HL-60/S4 (cell line): ENCODE results near the gene SPATA6L.

Experiments
- in situ Hi-C: fragments of 300-500 bp; cut with MboI; formaldehyde crosslinking; loops from 2 replicates; pipeline ENCODE4 v1.14.3; 2022; ENCODE audit warnings: low sequenced_read_pairs

SPATA6L gene, protein sequence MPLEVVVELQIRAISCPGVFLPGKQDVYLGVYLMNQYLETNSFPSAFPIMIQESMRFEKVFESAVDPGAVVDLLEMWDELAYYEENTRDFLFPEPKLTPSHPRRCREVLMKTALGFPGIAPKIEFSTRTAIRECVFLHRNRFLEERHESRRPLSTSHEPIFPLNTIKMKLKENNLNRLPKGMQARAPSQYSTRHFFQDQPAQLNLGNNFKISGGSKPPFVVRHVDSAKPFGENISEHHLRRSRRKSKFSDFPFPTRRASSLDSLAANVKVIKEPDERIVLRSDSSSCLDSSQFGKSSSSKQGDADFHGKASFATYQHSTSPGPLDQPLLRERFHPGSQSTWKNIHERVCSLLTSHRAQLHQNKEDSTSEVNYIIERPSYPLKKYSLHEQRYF

DNA sequence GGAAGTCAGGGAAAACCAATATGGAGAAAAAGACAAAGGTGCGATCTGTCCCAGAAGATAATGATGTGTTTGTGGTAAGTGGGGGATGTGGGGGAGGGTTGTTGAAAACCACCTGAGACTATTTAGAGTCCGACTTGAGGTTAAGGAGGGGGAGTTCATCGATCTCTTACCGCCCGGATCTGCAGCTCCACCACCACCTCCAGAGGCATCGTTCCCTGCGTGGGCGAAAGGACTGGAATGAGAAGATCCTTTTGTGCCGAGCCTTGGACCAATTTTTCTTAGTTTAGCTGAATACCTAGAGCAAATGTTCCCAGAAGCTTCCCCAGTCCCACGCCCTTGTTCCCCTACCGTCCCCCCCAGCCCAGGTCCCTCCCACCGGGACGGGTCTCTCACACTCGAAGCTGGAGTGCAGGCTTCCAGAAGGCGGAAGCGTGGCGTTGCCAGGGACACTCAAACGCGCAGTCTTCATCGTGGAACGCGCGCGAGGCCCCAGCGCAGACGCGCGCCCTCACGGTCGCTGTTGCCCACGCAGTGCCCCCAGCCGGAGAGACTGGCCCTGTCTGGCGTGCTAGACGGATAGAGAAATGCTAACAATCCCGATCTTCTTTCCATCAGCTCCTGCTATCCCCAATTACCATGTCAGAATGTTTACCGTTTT lies at the start of gene SPATA6L:
TSS of gene SPATA6L (minus strand) at position 439 of the 658 bp plus-strand sequence. CDS start at position 209, 230 bp downstream.
- in situ Hi-C loops: no loop called here

DNA sequence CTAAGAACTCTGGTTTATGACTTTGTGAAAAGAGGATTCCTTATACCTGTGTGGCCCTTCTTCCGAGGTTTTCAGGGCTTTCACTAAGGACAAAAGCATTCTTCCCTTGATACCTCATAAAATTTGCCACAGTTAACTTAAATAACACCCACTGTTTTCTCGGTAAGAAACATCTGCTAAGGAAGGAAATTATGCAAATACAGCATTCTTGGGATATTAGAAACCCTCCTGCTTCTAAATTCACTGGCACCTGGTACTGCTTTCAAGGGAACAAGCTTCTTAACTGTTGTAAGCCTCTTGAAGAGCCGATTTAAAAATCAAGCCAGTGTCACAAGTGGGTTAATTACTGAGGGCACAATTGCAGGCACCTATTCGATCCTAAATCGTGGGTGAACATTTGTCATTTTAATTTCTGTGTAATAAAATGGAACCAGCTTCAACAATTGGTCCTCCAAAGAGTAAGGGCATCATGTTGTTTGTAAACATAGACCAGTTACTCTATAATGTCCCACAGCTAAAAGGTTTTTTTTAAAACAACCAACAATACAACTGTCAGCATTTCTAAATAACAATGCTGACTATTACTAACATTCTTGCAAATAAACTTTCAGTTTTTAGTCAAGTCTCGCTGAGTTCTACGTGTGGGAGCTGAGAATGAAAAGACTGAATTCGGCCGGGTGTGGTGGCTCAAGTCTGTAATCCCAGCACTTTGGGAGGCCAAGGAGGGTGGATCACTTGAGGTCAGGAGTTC lies 48.2 kb upstream of the SPATA6L start:
- in situ Hi-C loops: no loop called here

DNA sequence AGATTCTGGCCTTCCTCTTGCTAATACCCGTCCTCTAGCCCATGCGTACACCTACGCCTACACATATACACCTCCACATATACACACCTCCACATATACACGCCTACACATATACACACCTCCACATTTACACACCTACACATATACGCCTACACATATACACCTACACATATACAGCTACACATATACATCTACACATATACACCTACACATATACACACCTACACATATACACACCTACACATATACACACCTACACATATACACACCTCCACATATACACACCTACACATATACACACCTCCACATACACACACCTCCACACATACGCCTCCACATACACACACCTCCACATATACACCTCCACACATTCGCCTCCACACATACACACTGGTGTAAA lies 47.6 kb upstream of the SPATA6L start:
- in situ Hi-C loops: no loop called here

DNA sequence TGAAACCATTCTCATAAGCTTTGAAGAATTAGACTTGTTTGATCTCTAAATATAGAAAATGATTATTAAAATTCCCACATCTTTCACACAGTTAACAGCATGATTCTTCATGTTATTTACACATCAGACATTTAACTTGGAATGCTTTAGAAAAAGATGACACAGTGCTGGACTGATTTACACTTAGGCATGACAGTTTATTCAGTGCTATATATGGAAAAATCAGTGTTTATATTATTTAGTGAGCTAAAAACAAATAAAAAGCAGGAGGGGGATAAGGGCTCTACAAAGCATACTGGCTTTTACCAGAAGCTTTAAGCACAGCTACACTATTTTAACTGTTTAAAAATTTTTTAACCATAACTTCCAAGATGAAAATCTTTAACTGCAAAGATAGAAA lies 43.1 kb upstream of the SPATA6L start:
- in situ Hi-C loops: no loop called here

DNA sequence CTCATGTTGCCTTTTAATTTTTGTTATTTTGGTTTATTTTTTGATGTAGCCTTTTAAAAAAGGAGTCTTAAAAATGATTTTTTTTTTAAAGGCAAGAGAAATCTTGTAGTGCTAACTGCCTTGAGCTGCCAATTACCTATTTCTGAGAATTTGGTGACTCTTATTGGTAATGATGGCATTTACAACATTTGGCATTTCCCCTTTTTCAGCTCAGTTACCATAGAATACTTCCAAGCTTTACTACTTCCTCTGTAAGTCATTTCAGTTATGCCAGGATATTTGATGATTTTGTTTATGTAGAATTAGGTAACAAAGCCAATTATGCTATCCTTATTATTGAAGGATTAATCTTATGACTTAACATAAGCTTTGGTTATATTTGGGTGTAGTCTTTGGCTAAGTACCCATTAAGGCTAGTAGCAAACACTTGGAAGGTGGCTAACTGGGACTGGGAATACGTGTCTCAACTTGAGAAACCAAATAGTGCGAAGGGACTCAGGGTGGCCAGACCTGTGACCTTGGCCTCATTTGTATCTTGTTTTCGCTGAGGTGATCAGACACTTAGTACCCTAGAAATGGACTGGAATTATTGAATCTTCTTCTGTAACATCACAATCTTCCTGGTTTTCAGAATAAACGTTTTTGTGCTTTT lies 40.8 kb upstream of the SPATA6L start:
- in situ Hi-C loops: no loop called here

DNA sequence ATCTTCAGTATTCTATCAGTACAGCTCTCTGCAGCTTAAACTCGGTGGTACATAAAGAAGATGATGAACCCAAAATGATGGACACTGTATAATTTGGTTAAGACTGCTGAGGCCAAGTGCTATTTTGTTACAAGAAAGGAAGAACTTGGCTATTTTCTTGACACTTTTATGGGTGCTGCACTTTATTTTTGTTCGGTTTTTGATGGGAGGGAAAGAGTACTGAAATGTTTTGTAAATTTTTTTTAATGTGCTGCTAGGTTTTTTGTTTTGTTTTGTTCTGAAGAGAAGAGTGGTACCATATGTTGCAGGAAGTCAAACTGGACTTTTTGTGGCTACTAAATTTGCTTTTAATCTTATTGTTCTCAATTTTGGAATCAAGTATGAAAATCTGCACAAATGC lies 39.7 kb upstream of the SPATA6L start:
- in situ Hi-C loops: no loop called here

DNA sequence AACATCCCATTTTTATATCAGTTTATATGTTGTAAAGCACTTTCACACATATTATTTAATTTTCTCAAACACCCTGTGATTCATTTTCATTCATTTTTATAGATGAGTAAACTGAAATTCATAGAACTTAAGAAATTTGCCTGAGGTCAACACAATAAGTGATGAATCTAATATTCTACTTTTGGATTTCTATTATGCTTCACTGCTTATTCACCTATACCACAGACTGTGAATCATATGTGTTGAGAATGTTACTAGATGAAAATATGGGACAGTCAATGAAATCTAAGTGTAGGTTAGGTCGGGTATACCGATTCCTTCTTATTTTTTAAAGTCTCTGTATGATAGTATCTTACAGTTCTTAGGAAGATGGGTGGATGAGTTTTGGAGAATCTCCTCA lies 37.8 kb upstream of the SPATA6L start:
- in situ Hi-C loops: no loop called here

DNA sequence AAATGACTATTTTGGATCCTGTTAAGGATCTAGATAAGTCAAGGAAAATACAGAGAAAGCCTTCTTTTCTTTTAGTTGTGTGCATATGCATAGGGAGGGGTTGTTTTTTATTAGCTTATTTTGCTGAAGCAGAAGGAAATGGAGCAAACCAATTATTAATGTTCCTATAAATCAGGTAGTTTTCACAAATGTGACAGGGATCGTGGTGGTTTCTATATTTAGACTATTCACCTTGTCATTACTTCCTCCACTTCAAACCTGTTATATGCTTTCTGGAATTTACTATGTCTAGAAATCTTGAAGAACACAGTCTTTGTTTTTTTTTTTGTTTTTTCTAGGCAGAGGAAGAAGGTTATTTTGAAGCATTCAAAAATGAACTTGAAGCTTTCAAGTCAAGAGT lies 35.2 kb upstream of the SPATA6L start:
- in situ Hi-C loops: no loop called here

DNA sequence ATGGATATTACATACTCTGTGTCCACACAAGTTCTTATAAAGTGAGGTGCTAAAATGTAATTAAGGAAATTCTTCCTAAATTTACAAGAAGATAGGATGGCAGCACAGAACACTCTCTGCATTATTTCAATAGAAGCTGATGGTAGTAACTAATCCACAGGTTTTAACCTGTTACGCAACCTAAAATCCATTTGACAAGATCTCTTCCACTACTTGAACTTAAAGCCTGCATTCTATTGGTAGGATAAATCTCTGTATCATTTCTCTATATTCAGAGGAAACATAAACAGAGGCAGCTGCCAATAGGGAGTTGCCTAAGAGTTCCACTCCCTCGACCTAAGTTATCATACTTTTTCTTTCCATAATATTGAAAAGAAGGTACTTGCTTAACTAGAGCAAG lies 34.7 kb upstream of the SPATA6L start:
- in situ Hi-C loops: no loop called here

DNA sequence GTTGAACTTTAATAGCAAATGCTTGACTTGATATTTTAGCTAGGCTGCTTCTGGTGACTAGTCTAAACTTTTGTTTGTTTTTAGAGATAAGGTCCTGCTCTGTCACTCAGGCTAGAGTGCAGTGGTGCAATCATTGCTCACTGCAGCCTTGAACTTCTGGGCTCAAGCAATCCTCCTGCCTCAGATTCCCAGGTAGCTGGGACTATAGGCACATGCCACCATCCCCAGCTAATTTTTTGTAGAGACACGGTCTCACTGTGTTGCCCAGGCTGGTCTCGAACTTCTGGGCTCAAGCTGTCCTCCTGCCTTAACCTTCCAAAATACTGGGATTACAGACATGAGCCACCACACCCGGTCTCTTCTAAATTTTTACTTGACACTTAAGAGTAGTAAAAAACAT lies 33.8 kb upstream of the SPATA6L start:
- in situ Hi-C loops: no loop called here

DNA sequence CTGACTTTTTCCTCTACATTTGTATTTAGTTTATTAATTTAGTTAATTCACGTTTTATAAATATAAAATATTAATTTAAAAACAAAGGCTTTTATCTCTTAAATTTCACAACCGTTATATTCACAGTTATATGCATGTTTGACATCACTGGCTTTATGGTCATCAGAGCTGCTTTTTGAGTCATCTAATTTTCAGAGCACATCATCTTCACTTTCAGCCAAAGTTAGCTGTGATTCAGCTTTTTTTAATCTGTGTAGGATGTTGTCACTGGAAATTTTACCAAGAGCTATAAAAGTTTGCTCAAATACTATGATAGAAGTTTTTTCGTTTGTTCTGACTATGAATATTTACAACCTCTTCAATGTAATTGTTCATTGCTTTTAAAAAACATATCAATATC lies 25.5 kb upstream of the SPATA6L start:
- in situ Hi-C loops: no loop called here

DNA sequence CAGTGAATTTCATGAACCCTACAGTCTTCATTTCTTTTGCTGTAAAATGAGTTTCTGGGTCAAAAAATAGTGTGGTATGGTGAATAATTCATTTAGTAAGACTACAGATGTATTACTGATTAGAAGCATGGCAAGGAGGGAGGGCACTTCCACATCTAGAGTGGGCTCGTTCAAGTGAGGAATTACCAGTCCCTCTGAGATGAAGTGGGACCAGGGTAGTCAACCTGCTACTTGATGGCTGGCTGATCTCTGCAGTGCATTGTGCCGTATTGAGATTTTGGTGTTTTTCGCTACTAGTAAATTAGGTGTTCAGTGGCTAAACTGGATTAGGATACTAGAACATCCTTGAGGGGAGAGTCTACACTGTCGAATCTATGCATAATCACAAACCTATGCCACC lies 23.9 kb upstream of the SPATA6L start:
- in situ Hi-C loops: no loop called here

DNA sequence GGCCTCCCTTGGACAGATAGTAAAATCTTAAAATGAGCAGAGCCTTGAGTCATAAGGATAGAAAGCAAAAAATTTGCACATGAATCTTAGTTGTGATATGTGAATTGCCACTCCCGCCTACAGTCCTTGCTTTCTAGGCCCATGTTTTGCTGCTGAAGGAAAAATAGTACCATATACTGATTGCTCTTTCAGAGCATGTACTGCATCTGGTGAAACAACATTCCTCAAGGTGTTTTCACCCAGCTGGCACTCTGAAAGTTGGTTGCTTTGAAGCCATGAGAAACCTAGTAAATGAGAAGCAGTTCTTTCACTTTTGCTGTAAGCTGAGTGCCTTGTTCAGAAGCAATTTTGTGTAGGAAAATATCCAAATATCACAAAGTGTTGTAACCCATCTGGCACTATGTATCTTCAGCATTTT lies 23.4 kb upstream of the SPATA6L start:
- in situ Hi-C loops: no loop called here

DNA sequence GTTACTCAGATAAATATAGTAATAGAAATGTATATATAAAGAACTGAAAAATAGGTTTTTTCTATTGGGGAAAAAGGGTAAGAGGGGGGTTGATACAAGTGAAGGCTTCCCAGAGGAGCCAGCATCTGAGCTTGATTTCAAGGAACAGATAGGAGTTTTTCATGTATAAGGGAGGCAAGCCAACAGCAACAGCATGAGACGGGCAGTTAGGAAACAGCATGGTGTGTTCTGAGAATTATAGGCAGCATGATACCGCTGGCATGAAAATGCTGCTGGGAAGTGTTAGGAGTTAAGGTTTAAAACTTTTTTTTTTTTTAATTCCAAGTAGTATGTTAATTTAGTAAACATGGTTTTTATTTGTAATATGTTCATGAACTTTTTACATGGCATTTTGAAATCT lies 22.7 kb upstream of the SPATA6L start:
- in situ Hi-C loops: no loop called here

DNA sequence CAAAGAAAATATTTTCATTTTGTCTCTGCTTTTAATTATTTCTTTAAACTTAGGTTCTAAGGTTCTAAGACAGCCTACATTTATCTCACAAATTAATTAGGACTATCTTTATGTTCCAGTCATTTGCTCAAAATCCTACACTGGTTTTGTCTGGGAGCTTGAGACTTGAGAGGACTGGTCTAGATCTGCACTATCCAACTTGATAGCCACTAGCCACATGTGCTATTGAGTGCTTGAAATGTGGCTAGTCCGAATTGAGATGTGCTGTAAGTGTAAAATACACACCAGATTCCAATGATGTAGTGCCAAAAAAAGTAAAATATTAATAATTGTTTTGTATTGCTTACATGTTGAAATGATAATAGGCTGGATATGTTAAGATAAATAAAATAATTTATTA lies 20.3 kb upstream of the SPATA6L start:
- in situ Hi-C loops: no loop called here

DNA sequence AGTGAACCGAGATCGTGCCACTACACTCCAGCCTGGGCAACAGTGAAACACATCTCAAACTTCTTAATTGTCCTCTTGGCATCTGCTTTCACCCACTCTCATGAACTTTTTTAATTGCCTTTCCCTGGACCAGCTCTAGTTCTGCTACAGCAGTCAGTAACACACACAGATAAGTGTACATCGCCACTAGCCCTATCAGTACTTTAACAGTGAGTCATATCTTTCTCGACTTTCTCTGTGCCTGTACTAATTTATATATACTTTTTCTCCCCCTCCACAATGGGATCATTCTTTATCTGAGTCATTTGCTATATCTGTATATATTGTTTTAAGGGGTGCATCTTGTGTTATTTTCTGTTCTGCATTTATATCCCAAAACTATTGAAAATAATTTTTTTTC lies 19.8 kb upstream of the SPATA6L start:
- in situ Hi-C loops: no loop called here

DNA sequence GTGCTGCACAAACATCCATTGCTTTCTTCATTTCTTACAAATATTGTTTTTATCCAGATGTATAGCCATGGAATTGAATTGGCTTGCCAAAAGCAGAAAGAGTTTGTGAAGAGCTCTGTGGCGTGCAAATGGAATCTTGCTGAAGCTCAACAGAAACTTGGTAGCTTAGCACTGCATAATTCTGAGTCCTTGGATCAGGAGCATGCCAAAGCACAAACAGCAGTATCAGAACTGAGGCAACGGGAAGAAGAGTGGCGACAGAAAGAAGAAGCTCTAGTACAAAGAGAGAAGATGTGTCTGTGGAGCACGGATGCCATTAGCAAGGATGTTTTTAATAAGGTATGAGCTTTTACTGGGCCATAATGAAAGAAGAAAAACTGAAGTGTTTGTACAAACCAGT lies 18.5 kb upstream of the SPATA6L start:
- in situ Hi-C loops: no loop called here

DNA sequence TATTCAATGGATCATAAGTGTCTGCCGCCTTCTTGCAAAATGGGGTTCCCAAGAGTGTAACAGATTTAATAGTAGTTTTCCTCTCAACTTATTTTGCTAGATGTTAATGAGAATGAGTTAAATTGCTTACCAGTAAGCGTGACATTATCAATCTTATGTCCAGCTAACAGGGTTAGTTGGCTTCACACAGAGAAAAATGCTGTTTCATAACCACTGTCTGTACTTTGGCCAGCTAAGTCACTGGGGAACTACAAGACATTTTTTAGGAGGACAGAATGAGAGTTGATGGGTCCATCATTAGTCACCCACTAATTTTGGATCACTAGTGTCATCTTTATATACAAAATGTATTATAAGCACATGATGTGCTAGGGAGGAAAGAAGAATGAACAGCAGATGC lies 14.5 kb upstream of the SPATA6L start:
- in situ Hi-C loops: no loop called here

DNA sequence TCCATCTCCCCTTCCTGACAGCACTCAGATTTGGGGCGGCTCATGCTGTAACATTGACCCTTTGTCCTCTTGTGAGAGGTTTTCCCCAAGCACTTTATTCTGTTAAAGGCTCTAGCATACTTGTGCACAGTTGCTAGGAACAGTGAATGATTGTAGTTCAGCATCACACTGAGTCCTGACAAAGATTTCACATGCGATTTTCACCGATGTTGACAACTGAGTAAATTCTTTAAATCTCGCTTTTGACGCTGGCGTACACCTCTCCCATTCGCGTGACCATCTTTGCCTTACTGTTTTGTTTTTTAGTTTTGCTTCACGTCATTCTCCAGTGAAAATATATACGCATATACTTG lies 13.9 kb upstream of the SPATA6L start:
- in situ Hi-C loops: no loop called here

DNA sequence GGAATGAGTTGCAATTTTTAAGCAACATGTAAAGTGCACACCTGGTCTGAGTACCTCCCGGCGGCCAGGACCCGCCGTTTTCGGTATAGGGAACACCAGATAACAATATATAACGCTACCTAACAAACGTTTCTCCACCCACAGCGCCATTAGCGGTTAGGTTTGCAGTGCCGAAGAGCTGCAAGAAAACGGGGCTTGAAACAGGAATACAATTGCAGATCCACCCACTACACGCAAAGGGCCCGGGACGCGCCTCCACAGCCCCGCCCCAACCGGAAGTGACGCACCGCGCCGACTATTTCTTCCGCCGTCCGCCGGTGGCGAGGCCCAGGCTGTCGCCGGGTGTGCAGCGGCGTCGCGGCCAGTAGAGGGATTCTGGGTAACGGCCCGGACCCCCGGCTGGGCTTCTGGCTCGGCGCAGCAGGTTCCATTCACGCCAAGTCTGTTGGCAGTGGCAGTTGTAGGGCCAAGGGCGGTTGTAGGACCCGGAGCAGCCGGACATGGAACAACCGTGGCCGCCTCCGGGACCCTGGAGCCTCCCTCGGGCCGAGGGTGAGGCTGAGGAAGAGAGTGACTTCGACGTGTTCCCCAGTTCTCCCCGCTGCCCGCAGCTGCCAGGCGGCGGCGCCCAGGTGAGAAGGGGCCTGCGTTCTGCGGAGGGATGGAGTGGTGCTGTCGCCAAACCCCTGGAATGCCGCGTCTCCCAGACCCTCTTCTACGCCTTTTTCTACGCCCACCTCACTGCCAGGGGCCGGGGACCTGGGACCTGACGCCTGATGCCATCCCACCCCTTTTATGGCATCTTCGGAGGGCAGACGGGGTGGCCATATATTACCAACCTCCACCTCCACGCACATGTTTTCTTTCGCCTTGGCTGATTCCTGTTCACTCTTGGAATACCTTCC lies 13.2 kb upstream of the SPATA6L start, which contains the start of gene CDC37L1:
TSS of gene CDC37L1 (plus strand) at position 302 of the 905 bp plus-strand sequence. CDS start at position 501, 199 bp downstream.
- in situ Hi-C loops: no loop called here
